Liver (tissue), 9 donors: ENCODE results near the gene GPAT3. TPM values are rescaled to one million over a fixed set of nuclear protein-coding genes. Genes with fewer than 3 reads are reported as not detected.

ENCODE experiments used
- DNase-seq: peaks from one replicate; pipeline ENCODE4 v3.0.0-alpha.2; 2017; ENCODE audit warnings: low spot score
- H3K27ac ChIP-seq, 2 donors: one replicate each; pipeline ENCODE4 v1.7.0; 2013; ENCODE audit warnings: inconsistent platforms in 2 of 2, low read length in 2 of 2, control low read depth in 1 of 2, low read depth in 1 of 2, mild to moderate bottlenecking in 1 of 2
- H3K27me3 ChIP-seq, 4 donors: one replicate each; pipeline versions ENCODE4 v1.6.1 to v1.7.0; 2013; ENCODE audit warnings: low read length in 3 of 4, inconsistent platforms in 1 of 4, mild to moderate bottlenecking in 1 of 4, moderate library complexity in 1 of 4; ENCODE audit not compliant: control insufficient read depth in 4 of 4, insufficient read depth in 4 of 4
- H3K36me3 ChIP-seq, 4 donors: one replicate each; pipeline versions ENCODE4 v1.6.1 to v1.7.0; 2013; ENCODE audit warnings: low read length in 3 of 4, mild to moderate bottlenecking in 3 of 4, low read depth in 1 of 4, moderate library complexity in 1 of 4; ENCODE audit not compliant: control insufficient read depth in 4 of 4, insufficient read depth in 3 of 4
- H3K4me1 ChIP-seq, 4 donors: one replicate each; pipeline versions ENCODE4 v1.6.1 to v1.7.0; 2013; ENCODE audit warnings: low read length in 3 of 4, mild to moderate bottlenecking in 3 of 4, moderate library complexity in 1 of 4; ENCODE audit not compliant: control insufficient read depth in 4 of 4, insufficient read depth in 4 of 4
- H3K4me3 ChIP-seq, 3 donors: one replicate each; pipeline versions ENCODE4 v1.6.1 to v1.7.0; 2013; ENCODE audit warnings: low read length in 3 of 3, control low read depth in 1 of 3, low read depth in 1 of 3, mild to moderate bottlenecking in 1 of 3
- H3K9ac ChIP-seq, 2 donors: one replicate each; pipeline ENCODE4 v1.7.0; 2013; ENCODE audit warnings: low read length in 2 of 2, mild to moderate bottlenecking in 2 of 2, moderate library complexity in 2 of 2, control low read depth in 1 of 2, low read depth in 1 of 2
- H3K9me3 ChIP-seq, 4 donors: one replicate each; pipeline versions ENCODE4 v1.6.1 to v1.7.0; 2013; ENCODE audit warnings: low read length in 3 of 4; ENCODE audit not compliant: control insufficient read depth in 4 of 4
- ATF3 ChIP-seq: IDR thresholded peaks from 2 replicates; pipeline ENCODE4 v1.6.1; 2016; ENCODE audit warnings: antibody characterized with exemption
- EGR1 ChIP-seq, 2 donors: IDR thresholded peaks; 2 replicates each; pipeline ENCODE4 v1.6.1; 2016 to 2018; ENCODE audit warnings: antibody characterized with exemption in 2 of 2, low read depth in 2 of 2
- FOXA1 ChIP-seq: IDR thresholded peaks from 2 replicates; pipeline ENCODE4 v1.6.1; 2016; ENCODE audit warnings: antibody characterized with exemption
- FOXA2 ChIP-seq: IDR thresholded peaks from 2 replicates; pipeline ENCODE4 v1.6.1; 2016; ENCODE audit warnings: antibody characterized with exemption
- GABPA ChIP-seq, 2 donors: IDR thresholded peaks in 1 of 2; conservative IDR thresholded peaks in 1 of 2; 2 replicates each; pipeline ENCODE4 v1.6.1; 2016; ENCODE audit warnings: antibody characterized with exemption in 2 of 2, mild to moderate bottlenecking in 1 of 2, moderate library complexity in 1 of 2
- HNF4A ChIP-seq, 2 donors: conservative IDR thresholded peaks; 2 replicates each; pipeline ENCODE4 v1.6.1; 2016; ENCODE audit warnings: antibody characterized with exemption in 2 of 2, mild to moderate bottlenecking in 2 of 2
- HNF4G ChIP-seq: IDR thresholded peaks from 2 replicates; pipeline ENCODE4 v1.6.1; 2016; ENCODE audit warnings: antibody characterized with exemption
- JUND ChIP-seq, 2 donors: IDR thresholded peaks; 2 replicates each; pipeline ENCODE4 v1.6.1; 2016; ENCODE audit warnings: antibody characterized with exemption in 2 of 2
- MAX ChIP-seq: IDR thresholded peaks from 2 replicates; pipeline ENCODE4 v1.6.1; 2016; ENCODE audit warnings: antibody characterized with exemption
- NR2F2 ChIP-seq: IDR thresholded peaks from 2 replicates; pipeline ENCODE4 v1.6.1; 2016; ENCODE audit warnings: antibody characterized with exemption
- RAD21 ChIP-seq, 2 donors: IDR thresholded peaks; 2 replicates each; pipeline ENCODE4 v1.6.1; 2016; ENCODE audit warnings: antibody characterized with exemption in 2 of 2, mild to moderate bottlenecking in 2 of 2
- REST ChIP-seq: IDR thresholded peaks from 2 replicates; pipeline ENCODE4 v1.6.1; 2016; ENCODE audit warnings: antibody characterized with exemption, mild to moderate bottlenecking
- RXRA ChIP-seq, 2 donors: IDR thresholded peaks; 2 replicates each; pipeline ENCODE4 v1.6.1; 2017 to 2018; ENCODE audit warnings: antibody characterized with exemption in 2 of 2, mild to moderate bottlenecking in 1 of 2
- SP1 ChIP-seq: IDR thresholded peaks from 2 replicates; pipeline ENCODE4 v1.6.1; 2018; ENCODE audit warnings: antibody characterized with exemption, mild to moderate bottlenecking
- TAF1 ChIP-seq: conservative IDR thresholded peaks from 2 replicates; pipeline ENCODE4 v1.6.1; 2016; ENCODE audit warnings: antibody characterized with exemption, mild to moderate bottlenecking
- YY1 ChIP-seq: IDR thresholded peaks from 2 replicates; pipeline ENCODE4 v1.6.1; 2016; ENCODE audit warnings: antibody characterized with exemption, mild to moderate bottlenecking
- ZBTB33 ChIP-seq: IDR thresholded peaks from 2 replicates; pipeline ENCODE4 v1.6.1; 2016; ENCODE audit warnings: antibody characterized with exemption
- WGBS: extraction: QIAGEN DNeasy Blood & Tissue Kit; methylation state at CpG from one replicate; pipeline ENCODE4 v1.1.7; 2013; 5-methylcytosine and 5-hydroxymethylcytosine counted together
- polyA plus RNA-seq, 2 donors: library from polyadenylated mRNA; stranded (reverse) in 1 of 2; unstranded in 1 of 2; fragments of 200-250 nt in 1 of 2; fragments of >200 nt in 1 of 2; fragmentation: Nextera tagmentation in 1 of 2; extraction: Ambion mirVana in 1 of 2; gene quantifications; one replicate each; pipeline versions ENCODE4 v1.2.1 to v1.2.3, GENCODE V29; 2013 to 2015
- total RNA-seq, 2 donors: library from RNA; depleted of rRNA; stranded (reverse); fragments of >200 nt; gene quantifications; one replicate each; pipeline ENCODE4 v1.2.3, GENCODE V29; 2014
- donor health status: healthy.
- donor health status: healthy.
- donor health status: healthy.
- donor health status: healthy.
- donor health status: healthy.

Gene GPAT3
- total and polyA plus RNA-seq, 4 donors = 1.8 to 6.2 (median 4.5) TPM

- Histone ChIP-seq H3K27ac (no peak overlapping the region), H3K9ac (no peak overlapping the region), H3K9me3 (no peaks in the 10 kb centered on the region), H3K4me3 (no peak overlapping the region), H3K4me1 (peaks cover 2 to 8% (median 5%) of the 10 kb centered on the region in 4 donors), H3K27me3 (no peaks in the 10 kb centered on the region), H3K36me3 (no peaks in the 10 kb centered on the region)
- TF ChIP-seq TAF1 = no peak
- no peak for TF ChIP-seq FOXA2
- no peak for TF ChIP-seq YY1
- TF ChIP-seq HNF4A (conservative IDR thresholded peaks at IDR 0.05) = no peak
- no peak for TF ChIP-seq REST
- TF ChIP-seq SP1 = no peak
- TF ChIP-seq GABPA (IDR thresholded peaks at IDR 0.05 in 1 of 2, conservative IDR thresholded peaks at IDR 0.05 in 1 of 2) = no peak
- no peak for TF ChIP-seq NR2F2
- no peak for TF ChIP-seq ZBTB33
- TF ChIP-seq ATF3 = no peak
- no peak for TF ChIP-seq RXRA (IDR thresholded peaks at IDR 0.05)
- no peak for TF ChIP-seq JUND (IDR thresholded peaks at IDR 0.05)
- no peak for TF ChIP-seq FOXA1
- no peak for TF ChIP-seq RAD21 (IDR thresholded peaks at IDR 0.05)
- TF ChIP-seq MAX = no peak
- WGBS = 88% methylated on average over 4 of the region's 4 CpGs
- no peak for DNase-seq
Observed at GRCh38 chr4:83569429-83569828, 33.5 kb downstream of the GPAT3 start.

- DNase-seq = no peak
- Histone ChIP-seq H3K36me3 (no peaks in the 10 kb centered on the region), H3K27ac (no peak overlapping the region), H3K4me3 (no peak overlapping the region), H3K9ac (no peak overlapping the region), H3K9me3 (no peaks in the 10 kb centered on the region), H3K4me1 (peaks cover 2 to 8% (median 5%) of the 10 kb centered on the region in 4 donors), H3K27me3 (no peaks in the 10 kb centered on the region)
- no peak for TF ChIP-seq YY1
- TF ChIP-seq FOXA2 = no peak
- no peak for TF ChIP-seq RAD21 (IDR thresholded peaks at IDR 0.05)
- no peak for TF ChIP-seq NR2F2
- no peak for TF ChIP-seq TAF1
- no peak for TF ChIP-seq HNF4G
- TF ChIP-seq EGR1 (IDR thresholded peaks at IDR 0.05; ENCODE audit: low read depth in 2 of 2) = no peak
- no peak for TF ChIP-seq RXRA (IDR thresholded peaks at IDR 0.05)
- no peak for TF ChIP-seq ATF3
- no peak for TF ChIP-seq ZBTB33
- no peak for TF ChIP-seq SP1
- TF ChIP-seq REST = no peak
- WGBS = 87% methylated on average over 5 of the region's 5 CpGs
Observed at GRCh38 chr4:83569987-83570386, 34.1 kb downstream of the GPAT3 start.
